ENCODE measurements around the gene RBP5. TPM values are rescaled to one million over a fixed set of nuclear protein-coding genes. Genes with fewer than 3 reads are reported as not detected.

The RBP5 gene
- total RNA-seq, 4 donors from 2014 or later: 2.8 to 4.5 TPM; not detected in 2

- no peak for TF ChIP-seq POLR2A (IDR thresholded peaks at IDR 0.05)
- TF ChIP-seq, protein P1, sequence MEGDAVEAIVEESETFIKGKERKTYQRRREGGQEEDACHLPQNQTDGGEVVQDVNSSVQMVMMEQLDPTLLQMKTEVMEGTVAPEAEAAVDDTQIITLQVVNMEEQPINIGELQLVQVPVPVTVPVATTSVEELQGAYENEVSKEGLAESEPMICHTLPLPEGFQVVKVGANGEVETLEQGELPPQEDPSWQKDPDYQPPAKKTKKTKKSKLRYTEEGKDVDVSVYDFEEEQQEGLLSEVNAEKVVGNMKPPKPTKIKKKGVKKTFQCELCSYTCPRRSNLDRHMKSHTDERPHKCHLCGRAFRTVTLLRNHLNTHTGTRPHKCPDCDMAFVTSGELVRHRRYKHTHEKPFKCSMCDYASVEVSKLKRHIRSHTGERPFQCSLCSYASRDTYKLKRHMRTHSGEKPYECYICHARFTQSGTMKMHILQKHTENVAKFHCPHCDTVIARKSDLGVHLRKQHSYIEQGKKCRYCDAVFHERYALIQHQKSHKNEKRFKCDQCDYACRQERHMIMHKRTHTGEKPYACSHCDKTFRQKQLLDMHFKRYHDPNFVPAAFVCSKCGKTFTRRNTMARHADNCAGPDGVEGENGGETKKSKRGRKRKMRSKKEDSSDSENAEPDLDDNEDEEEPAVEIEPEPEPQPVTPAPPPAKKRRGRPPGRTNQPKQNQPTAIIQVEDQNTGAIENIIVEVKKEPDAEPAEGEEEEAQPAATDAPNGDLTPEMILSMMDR (IDR thresholded peaks at IDR 0.05): no peak
- intact Hi-C loops (cut with DNase I): no loop called here
- WGBS, 2 donors: 78 to 94% methylated on average over 15 to 17 of the region's 17 CpGs
- no peak overlapping the region for H3K4me3 ChIP-seq (replicated peaks in 1 of 3)
- no peaks in the 10 kb centered on the region for H3K36me3 ChIP-seq
- H3K27me3 ChIP-seq: no peaks in the 10 kb centered on the region
- H3K4me1 ChIP-seq: peaks cover 14 to 20% of the 10 kb centered on the region in 2 donors
- no peak for DNase-seq
- H3K9me3 ChIP-seq: no peaks in the 10 kb centered on the region
- H3K27ac ChIP-seq: no peak overlapping the region
Measured at GRCh38 chr12:7127916-7128626, 618 bp downstream of the RBP5 start.

DNA sequence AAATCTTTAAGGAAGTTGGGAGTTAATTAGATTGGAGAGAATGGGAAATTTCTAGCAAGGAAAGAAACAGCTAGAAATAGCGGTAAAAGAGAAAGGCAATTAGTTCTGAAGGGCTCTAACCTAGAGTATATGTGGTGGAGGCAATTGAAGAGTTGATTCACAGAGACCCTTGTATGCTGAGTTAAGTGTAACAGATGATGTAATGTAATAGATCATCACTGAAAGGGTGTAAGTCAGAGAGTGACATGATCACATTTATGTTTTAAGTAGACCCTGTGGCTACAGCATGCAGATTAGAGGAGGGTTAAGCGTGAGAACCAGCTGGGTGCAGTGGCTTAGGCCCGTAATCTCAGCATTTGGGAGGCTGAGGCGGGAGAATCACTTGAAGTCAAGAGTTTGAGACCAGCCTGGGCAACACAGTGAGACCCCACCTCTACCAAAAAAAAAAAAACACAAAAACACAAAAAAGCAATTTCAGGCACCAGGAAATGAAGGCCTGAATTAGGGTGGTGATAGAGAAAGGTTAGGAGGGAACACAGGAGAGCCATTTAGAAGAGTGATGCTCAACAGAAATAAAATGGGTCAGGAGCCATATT is 3.0 kb downstream of the RBP5 start:
- intact Hi-C loops (cut with DNase I): no loop called here
- DNase-seq: no peak
- peaks cover 7 to 21% of the 10 kb centered on the region in 2 donors for H3K4me1 ChIP-seq
- 72 to 98% methylated on average over 4 of the region's 4 CpGs for WGBS, 2 donors
- no peaks in the 10 kb centered on the region for H3K36me3 ChIP-seq
- H3K27ac ChIP-seq: no peak overlapping the region
- no peak overlapping the region for H3K4me3 ChIP-seq (replicated peaks in 1 of 3)
- H3K9me3 ChIP-seq: no peaks in the 10 kb centered on the region
- TF ChIP-seq, protein P1 (IDR thresholded peaks at IDR 0.05): no peak
- no peak for TF ChIP-seq POLR2A (IDR thresholded peaks at IDR 0.05)
- H3K27me3 ChIP-seq: no peaks in the 10 kb centered on the region

GRCh38 chr12:7123806-7124522 is 4.7 kb downstream of the RBP5 start:
- 74 to 78% methylated on average over 11 of the region's 11 CpGs for WGBS, 2 donors
- no peak overlapping the region for H3K27ac ChIP-seq
- no peaks in the 10 kb centered on the region for H3K27me3 ChIP-seq
- TF ChIP-seq, protein P1 (IDR thresholded peaks at IDR 0.05): no peak
- TF ChIP-seq POLR2A (IDR thresholded peaks at IDR 0.05): no peak
- H3K4me1 ChIP-seq: peaks cover 0 to 13% of the 10 kb centered on the region in 2 donors
- H3K4me3 ChIP-seq (replicated peaks in 1 of 3): no peak overlapping the region
- intact Hi-C loops (cut with DNase I): no loop called here
- DNase-seq: no peak
- no peaks in the 10 kb centered on the region for H3K36me3 ChIP-seq
- H3K9me3 ChIP-seq: no peaks in the 10 kb centered on the region

GRCh38 chr12:7122811-7123769 is 5.6 kb downstream of the RBP5 start:
- Histone ChIP-seq H3K27ac (no peak overlapping the region), H3K36me3 (no peaks in the 10 kb centered on the region), H3K9me3 (no peaks in the 10 kb centered on the region), H3K27me3 (no peaks in the 10 kb centered on the region), H3K4me3 (replicated peaks in 1 of 3) (no peak overlapping the region), H3K4me1 (peaks cover 0 to 7% of the 10 kb centered on the region in 2 donors)
- TF ChIP-seq POLR2A (IDR thresholded peaks at IDR 0.05): no peak
- TF ChIP-seq, protein P1 (IDR thresholded peaks at IDR 0.05): no peak
- DNase-seq: no peak
- intact Hi-C loops (cut with DNase I): no loop called here
- 64 to 69% methylated on average over 7 of the region's 7 CpGs for WGBS, 2 donors

Data from thyroid gland (tissue), 4 donors.